ENCODE results near the gene USP6NL. TPM values are rescaled to one million over a fixed set of nuclear protein-coding genes. Genes with fewer than 3 reads are reported as not detected.

USP6NL gene
- total and polyA plus RNA-seq, 2 of the 8 experiments (the other 6 are each of a cell fraction or from before 2014, with no cell fraction given), result 10.9 to 28.8 TPM

GRCh38 chr10:11516431-11516746, 95.1 kb downstream of the USP6NL start:
- H3K79me1 ChIP-seq (ENCODE audit: low read depth, low read length), result no peaks in the 10 kb centered on the region; the same call in 1 of the 2 replicates
- peaks cover 0 to 5% (median 0%) of the 10 kb centered on the region in 4 experiments; a peak in 1 of 7 replicates for H3K4me1 ChIP-seq (replicated peaks in 1 of 4; ENCODE audit: control insufficient read depth in 3 of 4, insufficient read depth in 4 of 4, low read length in 3 of 4)
- FAIRE-seq, result no peak
- 88% methylated on average over 2 of the region's 2 CpGs; no CpG with 5 or more reads in 1 of the 2 experiments for WGBS, 2 experiments (ENCODE audit: extremely low coverage in 1 of 2, insufficient coverage in 1 of 2, insufficient read length in 1 of 2, insufficient replicate concordance in 2 of 2, low coverage in 1 of 2, low lambda C conversion rate in 2 of 2, missing lambda C conversion rate in 1 of 2)
- H2BK5ac ChIP-seq (ENCODE audit: low read depth, low read length), result no peak overlapping the region
- H3K56ac ChIP-seq (replicated peaks; ENCODE audit: insufficient read length, low read depth, low read length), result no peak overlapping the region
- DNase-seq (ENCODE audit: low read depth in 1 of 2, low spot score in 2 of 2), result no peak
- no peak overlapping the region for H2BK20ac ChIP-seq (ENCODE audit: low read length)
- no peak overlapping the region for H2AK5ac ChIP-seq (ENCODE audit: low read depth, low read length)
- no peaks in the 10 kb centered on the region; the same call in 1 of the 2 replicates for H3K23me2 ChIP-seq (ENCODE audit: low read depth, low read length)
- CTCF ChIA-PET (ENCODE audit: partially characterized antibody), result interaction anchor here (1.4 to 3.5 kb wide), 6 partner anchors 10 to 249 kb away, joined by 5 to 80 read pairs (median 6); no protein-coding TSS in a partner anchor
- peaks cover 0 to 2% of the 10 kb centered on the region in 2 experiments for H4K20me1 ChIP-seq (replicated peaks in 1 of 2; ENCODE audit: control insufficient read depth in 1 of 2, insufficient read depth in 2 of 2, low read length in 2 of 2)
- TF ChIP-seq MAX (IDR thresholded peaks at IDR 0.05) (no peak), SP4 (IDR thresholded peaks at IDR 0.05; ENCODE audit: low read length) (no peak)
- no peak overlapping the region for H2AFZ ChIP-seq (ENCODE audit: low read length)
- no peak overlapping the region for H4K5ac ChIP-seq (ENCODE audit: insufficient read length, low read depth, low read length)
- H3K27ac ChIP-seq (ENCODE audit: low read depth, low read length), result no peak overlapping the region
- H3K14ac ChIP-seq (ENCODE audit: insufficient read length), result no peak overlapping the region
- H3K27me3 ChIP-seq (replicated peaks in 1 of 4; ENCODE audit: control insufficient read depth in 3 of 4, extremely low read depth in 1 of 4, insufficient read depth in 3 of 4, low read length in 3 of 4), result no peaks in the 10 kb centered on the region
- no peak overlapping the region for H3K23ac ChIP-seq (ENCODE audit: insufficient read length)
- H3K9me3 ChIP-seq (ENCODE audit: insufficient read depth in 2 of 2, low read depth in 1 of 2, low read length in 1 of 2), result no peaks in the 10 kb centered on the region
- no peak overlapping the region for H3K18ac ChIP-seq (ENCODE audit: extremely low read depth, low read length)
- no peak overlapping the region for H3K4ac ChIP-seq (replicated peaks; ENCODE audit: insufficient read length, low read depth, low read length)
- H3K9ac ChIP-seq (replicated peaks in 1 of 4; ENCODE audit: extremely low read depth in 1 of 4, low read depth in 3 of 4, low read length in 3 of 4), result no peak overlapping the region
- no peak overlapping the region for H4K91ac ChIP-seq (replicated peaks; ENCODE audit: insufficient read length, low read length)
- no peak overlapping the region for H2BK12ac ChIP-seq (ENCODE audit: low read depth, low read length)
- POLR2A ChIA-PET (ENCODE audit: partially characterized antibody), result no interaction called here
- H3K79me2 ChIP-seq (ENCODE audit: control insufficient read depth in 1 of 2, insufficient read depth in 2 of 2, low read length in 2 of 2), result peaks cover 0 to 4% of the 10 kb centered on the region in 2 experiments; a peak in 1 of 4 replicates
- no peak overlapping the region for H4K8ac ChIP-seq (ENCODE audit: extremely low read depth, insufficient read depth, low read length)
- no peak overlapping the region for H2BK15ac ChIP-seq (ENCODE audit: low read length)
- no peak overlapping the region for H3K4me2 ChIP-seq (ENCODE audit: insufficient read depth in 1 of 2, low read depth in 2 of 2, low read length in 2 of 2)
- no peak overlapping the region for H3K4me3 ChIP-seq (ENCODE audit: extremely low read depth in 1 of 4, insufficient read depth in 2 of 4, low read depth in 3 of 4, low read length in 4 of 4)
- H3K36me3 ChIP-seq (ENCODE audit: control insufficient read depth in 2 of 4, insufficient read depth in 4 of 4, low read length in 3 of 4), result 0 out of 8 replicates have a peak, but pooled peaks cover 0 to 4% (median 2%) of the 10 kb centered on the region in 4 experiments
- no peak overlapping the region for H2BK120ac ChIP-seq (replicated peaks; ENCODE audit: low read depth, low read length)
